NCI-H1436 (cell line): ENCODE data around the gene MGLL.
A peak's percentile ranks its signal among the peaks of the same experiment; 100 is the strongest.

ENCODE experiments used
- DNase-seq: peaks from one replicate; lab custom pipeline; 2025; lab: John Stamatoyannopoulos, UW

MGLL gene

DNA sequence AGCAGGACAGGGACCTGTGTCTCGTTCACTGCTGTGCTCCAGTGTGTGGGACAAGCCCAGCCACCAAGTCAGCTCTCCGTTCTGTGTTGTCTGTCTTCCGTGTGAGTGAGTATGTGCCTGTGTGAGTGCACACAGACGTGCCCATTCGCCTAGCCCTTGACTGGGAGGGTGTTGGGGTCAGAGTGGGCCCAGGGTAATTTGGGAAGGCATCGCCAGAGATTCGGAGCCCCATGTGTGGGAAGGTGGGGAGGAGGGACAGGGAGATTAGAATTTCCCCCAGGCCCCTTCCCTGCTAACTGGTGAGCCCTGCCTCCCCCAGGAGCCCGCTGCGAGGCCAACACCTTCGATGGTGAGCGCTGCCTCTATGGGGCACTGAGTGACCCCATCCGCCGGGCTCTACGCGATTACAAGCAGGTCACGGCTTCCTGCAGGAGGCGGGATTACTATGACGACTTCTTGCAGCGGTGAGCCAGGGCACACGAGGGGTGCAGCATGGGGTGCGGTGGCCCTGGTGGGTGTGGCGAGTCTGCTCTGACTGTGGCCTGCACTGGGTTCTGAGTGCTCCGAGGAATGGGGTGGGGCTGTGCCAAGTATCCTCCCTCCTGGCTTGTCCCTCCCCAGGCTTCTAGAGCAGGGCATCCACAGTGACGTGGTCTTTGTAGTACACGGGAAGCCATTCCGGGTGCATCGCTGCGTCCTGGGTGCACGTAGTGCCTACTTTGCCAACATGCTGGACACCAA is 146.5 kb downstream of the MGLL start:
- no peak for DNase-seq

DNA sequence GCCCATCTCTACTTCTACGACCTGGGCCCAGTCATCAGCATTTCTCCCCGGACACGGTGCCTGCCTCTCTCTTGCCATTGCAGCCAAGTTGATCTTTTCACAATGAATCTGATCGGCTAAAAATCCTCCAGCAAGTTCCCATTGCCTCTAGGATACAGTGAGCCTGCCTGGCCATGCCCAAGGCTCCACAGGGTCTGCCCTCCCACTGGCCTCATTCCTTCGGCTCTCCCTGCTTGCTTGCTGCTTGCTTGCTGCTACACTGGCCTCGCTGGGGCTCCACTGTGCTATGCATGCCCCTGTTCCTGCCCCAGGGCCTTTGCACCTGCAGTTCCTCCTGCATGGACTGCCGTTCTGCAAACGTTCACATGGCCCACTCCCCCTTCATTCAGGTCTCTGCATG is 147.5 kb downstream of the MGLL start:
- no peak for DNase-seq

DNA sequence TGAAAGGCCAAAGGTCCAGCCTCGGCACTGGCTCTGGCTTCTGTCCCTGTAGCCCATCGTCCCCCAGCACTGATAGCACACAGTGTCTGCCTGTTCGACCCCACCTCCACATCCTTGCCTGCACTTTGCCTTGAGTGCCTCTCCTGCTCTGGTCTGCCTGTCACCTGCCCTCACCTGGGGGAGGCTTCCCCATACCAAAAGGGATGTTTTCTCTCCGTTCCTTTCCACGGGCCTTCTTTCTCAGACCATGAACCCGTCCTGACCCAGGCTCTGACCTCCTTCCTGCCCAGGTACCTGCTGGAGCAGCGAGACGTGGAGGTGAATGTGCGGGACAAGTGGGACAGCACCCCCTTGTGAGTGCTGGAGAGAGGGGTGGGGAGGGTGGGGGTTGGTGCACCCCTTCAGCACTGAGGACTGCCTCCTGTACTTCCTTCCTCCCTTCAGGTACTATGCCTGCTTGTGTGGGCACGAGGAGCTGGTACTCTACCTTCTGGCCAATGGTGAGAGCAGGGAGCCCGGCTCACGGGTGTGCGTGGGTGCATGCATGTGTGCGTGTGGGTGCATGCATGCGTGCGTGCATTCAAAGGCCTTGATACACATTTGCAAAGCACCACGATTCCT is 148.1 kb downstream of the MGLL start:
- no peak for DNase-seq

DNA sequence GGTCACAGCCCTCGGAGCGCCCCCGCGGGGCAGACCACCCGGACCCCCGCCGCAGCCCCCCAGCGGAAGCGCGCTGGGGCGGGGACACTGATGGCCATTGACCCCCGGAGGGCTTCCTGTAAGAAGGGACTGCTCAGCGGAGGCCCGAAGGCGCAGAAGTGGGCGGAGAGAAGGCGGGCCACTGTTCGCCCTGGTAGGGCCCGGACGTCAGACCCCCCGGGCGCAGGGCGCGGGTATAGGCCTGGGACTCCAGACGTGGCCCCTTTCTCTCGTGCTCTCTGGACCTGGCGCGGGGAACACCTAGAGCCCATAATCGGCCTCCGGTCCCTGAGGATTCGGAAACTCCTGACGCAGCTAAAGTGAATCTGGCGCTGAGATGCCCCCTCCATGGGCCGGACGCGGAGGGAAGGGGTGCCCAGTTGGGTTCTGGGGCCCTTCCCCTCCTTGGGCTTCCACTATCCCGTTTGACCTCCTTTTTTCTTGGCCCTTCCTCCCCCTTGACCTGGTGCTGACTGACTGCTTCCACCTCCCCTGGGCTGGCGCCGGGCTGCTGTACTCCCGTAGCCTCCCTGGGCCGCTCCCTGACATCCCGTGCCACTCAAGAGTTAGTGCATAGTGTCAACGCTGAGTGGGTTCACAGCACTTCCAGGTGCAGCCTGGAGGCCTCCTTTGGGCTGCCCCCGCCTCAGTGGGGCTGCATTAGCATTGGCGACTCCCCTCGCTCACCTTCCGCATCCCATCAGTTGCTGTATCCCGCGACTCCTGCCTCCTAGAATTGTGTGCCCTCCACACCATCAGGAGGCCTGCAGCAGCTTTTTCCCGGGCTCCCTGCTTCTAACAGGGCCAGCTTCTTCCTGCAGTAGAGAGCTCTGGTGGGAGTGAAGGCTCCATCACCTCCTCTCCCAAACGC is 148.9 kb downstream of the MGLL start:
- DNase-seq: peak; percentile 51

DNA sequence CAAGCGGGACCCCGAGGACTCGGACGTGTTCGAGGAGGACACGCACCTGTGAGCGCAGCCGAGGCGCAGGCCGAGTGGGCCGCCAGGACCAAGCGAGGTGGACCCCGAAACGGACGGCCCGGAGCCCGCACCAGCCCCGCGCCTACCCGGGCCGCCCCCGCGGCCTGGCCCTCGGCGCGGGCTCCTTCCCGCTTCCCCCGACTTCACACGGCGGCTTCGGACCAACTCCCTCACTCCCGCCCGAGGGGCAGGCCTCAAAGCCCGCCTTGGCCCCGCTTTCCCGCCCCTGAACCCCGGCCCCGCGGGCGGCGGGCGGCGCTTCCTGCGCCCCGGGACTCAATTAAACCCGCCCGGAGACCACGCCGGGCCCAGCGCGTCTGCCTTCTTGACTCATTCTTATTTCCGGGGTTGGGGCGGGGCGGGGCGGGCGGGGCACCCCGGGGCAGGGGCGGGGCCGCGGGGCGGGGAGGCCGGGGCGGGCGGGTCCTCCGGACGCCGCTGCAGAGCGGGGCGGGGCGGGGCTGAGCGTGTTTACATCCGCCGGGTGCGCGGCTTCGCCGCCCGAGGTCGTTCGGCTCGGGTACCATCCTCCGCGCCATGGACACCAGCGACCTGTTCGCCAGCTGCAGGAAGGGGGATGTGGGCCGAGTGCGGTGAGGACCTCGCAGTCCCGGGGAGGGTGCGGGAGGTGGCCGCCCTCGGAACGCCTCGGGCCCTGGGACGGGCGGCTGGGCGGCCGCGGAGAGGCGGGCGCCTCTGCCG is 149.7 kb downstream of the MGLL start, which contains the start of gene ABTB1:
Gene ABTB1, plus strand, starts transcription at position 524 of the 762 bp plus-strand sequence. Its CDS starts 74 bp downstream, at position 598.
- peak; percentile 85 for DNase-seq

DNA sequence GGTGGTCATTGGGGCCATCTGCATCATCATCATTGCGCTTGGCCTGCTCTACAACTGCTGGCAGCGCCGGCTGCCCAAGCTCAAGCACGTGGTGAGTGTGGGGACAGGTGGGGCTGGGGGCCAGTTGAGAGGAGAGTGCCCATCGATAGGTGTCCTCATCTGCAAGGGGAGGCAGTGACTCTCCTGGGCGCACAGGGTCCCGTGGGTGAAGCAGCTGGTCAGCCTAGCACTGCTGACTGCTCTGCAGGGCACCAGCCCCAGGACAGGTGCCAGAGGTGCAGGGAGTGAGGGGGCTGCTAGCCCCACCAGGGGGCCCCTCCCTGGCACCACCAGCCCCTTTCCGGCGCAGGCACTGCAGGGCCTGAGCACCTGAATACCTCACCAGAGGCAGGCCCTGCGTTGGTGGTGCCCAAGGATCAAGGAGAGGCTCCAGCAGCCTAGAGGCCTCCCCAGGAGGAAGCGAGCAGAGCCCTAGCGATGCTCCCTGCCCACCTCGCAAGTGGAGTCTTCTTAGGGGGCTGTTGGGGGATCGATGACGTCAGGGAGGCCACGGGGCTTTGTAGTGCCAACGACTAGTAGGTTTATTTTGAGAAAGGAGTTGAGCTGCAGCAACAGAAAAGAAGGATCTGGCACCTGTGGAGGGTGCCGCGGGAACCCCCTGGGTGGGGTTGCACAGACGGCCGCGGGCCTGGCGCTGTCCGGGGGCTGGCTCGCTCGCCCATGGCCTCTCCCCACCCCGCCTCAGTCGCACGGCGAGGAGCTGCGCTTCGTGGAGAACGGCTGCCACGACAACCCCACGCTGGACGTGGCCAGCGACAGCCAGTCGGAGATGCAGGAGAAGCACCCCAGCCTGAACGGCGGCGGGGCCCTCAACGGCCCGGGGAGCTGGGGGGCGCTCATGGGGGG is 150.5 kb downstream of the MGLL start:
- no peak for DNase-seq

DNA sequence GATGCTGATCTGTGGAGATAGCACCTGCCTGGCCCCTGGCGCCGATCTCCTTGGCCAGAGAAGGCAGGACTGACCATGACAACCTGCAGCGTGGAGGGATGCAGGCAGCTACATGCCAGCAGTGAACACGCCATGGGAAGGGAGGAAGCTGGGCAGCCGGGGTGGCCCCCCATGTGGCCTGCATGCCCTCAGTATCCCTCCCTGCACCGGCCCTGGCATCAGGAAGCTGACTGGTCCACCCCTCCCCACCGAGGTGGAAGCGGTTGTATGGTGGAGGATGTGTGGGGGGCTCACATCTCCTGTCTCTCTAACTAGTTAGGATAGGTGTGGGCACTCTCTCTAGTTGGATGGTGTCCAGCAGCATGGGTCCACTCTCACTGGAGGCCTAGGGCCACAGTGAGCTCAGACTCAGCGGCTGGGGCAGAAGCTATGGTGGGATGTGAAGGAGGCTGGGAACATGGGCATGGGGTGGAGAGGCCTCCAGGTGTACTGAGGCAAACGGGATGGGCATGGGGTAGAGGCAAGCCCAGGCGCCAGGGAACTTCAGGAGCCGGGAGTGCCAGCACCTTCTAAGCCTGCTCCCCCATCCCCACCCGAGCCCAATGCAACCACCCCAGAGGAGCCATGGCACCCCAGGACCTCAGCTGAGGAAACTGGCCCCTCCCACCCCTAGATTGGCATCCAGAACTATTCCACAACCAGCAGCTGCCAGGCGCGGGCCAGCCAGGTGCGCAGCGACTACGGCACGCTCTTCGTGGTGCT is 151.4 kb downstream of the MGLL start:
- DNase-seq: no peak

DNA sequence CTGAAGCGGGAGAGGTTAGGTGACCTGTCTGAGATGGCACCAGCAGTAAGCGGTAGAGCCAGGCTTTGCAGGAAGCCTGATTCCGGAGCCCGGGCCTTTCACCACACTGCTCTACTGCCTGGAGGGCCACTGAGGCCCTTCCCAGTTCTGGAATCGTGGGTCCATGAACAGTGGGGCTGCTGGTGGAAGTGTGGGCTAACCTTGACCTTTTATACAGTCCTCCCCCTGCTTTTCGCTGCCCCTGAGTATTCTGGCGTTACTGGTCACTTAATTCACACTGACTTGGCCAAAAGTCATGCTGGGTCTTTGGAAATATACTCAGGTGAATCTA is 152.1 kb downstream of the MGLL start:
- no peak for DNase-seq

DNA sequence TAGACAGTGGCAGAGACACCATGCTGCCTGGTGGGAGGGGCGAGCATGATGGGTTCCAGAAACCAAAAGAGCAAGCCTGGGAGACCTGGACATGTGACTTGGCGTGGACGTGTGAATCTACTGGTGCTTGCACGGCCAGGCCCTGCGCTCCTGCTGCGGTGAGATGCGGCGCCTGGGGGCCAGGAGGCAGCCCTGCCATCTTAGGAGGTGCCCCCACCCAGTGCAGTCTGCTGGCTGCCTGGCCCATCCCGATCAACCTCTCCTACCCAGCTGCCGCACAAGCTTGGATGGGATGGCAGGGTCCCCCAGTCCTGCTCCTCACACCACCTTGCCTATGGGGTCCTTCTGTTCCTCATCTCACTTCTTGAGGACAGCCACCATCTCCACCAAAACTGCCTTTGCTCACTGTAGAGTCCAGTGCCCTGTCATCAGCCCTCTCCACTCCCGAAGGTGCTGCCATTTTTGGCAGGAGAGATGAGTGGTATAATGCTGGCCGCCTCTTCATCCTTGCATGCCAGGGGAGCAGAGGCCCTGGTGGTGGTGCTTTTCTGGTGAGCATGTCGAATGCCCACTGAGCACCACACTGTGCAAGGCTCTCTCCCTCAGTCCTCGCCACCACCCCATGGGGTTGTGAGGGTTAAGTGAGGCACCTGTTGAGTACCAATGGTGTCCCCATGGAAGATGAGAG is 152.6 kb downstream of the MGLL start:
- no peak for DNase-seq

DNA sequence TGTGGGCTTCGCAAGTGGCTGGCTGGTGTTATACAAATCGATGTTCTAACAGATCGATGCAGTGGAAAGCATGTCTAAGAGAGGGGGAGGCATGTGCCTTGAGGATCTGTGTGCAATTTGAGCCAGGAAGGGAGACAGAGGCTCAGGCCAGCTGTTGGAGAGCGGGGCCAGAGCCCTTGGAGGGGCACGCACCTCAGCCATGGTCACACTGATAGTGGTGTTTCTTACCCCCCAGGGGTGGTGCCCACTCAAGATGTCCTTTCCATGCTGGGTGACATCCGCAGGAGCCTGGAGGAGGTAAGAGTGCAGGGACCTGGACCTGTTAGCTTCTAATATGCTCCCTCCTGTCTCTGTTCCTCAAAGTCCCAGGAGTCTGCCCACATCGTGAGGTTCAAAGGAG is 153.4 kb downstream of the MGLL start:
- DNase-seq: no peak

DNA sequence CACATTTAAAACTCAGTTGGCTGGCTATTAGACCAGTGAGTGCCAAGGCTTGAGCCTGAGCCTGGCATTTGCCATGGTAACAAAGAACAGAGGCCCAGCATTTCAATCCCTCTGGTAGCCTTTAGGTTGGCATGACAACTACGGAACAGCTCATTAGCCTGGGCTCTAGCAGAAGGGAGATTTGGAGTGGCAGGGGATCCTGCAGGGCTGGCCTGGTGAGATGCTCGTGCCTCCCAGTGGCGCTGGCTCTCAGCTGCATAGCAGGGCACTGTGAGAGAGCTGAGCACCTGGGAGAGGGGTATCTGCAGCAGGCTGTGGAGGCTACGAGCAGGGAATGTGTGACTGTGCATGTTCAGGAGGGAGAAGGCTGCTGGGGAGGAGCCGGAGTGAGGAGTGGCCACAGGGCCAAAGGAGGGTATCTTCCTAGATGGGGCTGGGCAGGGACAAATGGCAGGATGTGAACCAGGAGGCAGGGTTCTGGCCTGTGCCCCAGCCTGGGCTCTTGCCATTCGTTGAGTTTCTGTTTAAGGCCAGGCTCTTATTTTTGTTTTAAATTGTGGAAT is 155.1 kb downstream of the MGLL start:
- no peak for DNase-seq

DNA sequence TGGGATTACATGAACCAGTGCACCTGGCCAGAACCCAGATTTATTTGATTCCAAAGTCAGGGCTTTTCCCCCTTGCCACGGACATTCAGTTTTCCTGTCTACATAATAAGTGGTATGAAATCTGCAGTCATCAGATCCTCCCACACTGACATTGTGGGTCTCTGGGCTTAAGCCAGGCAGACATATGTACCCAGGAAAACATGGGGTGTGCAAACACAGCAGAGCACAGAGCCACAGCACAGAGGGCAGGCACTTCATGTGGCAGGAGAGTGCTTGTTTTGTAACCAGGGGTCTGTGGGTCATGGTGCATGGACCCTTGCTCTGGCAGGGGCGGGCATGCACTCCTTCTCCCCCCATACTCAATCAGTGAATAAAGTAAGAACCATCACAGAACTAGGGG is 155.6 kb downstream of the MGLL start:
- DNase-seq: no peak

DNA sequence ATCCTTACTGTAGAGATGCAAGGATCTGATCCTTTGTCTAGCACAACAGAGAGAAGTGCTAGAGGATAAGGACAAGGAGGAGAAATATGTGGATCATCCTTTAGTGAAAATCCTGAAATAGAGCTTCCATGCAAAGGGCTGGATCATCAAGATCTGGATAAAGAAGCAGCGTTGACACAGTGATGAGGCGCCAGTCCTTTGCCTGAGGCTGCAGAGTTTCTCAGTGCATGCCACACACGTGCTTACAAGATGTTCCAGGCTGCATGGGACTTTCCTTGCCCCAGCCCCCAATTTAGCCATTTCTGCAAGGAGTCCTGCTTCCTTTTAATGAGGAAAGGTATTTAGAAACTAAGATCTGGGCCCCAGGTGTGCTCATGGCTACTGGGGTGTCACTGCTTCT is 156.7 kb downstream of the MGLL start:
- no peak for DNase-seq

DNA sequence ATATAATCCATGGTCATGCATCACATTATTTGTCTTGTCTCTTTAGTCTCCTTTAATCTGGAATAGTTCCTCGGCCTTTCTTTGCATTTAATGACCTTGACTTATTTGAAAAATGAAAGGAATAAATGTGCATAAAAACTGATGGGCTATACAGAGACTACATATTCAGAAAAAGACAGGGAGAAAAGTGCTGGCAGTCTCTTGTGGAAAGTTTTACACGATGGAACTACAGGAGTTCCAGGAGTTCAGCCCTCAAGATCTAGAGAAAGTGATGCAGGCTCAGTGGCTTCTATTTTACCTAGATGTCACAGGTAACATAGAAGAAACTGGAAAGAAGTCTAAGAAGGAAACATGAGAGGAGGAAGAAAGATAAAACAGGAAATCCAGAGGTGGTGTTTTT is 157.2 kb downstream of the MGLL start:
- DNase-seq: no peak

DNA sequence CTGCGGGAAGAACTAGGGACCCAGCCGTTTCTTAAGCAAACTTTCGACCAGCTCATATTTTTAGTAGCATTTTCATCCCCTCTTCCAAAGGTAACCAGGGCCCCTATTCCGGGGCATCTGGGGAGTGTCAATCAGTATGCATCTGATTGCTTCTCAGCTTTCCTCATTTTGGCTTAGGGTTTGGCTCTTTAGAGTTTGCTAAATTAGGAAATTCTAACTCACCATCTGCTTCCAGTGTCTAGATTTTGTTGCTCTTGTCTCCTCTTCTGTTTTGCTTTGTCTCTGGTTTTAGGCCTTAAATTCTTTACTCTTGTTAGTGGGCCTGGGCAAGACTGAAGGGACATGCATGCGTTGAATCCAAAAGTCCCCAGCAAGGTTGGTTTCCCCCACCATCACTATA is 159.2 kb downstream of the MGLL start:
- DNase-seq: no peak

DNA sequence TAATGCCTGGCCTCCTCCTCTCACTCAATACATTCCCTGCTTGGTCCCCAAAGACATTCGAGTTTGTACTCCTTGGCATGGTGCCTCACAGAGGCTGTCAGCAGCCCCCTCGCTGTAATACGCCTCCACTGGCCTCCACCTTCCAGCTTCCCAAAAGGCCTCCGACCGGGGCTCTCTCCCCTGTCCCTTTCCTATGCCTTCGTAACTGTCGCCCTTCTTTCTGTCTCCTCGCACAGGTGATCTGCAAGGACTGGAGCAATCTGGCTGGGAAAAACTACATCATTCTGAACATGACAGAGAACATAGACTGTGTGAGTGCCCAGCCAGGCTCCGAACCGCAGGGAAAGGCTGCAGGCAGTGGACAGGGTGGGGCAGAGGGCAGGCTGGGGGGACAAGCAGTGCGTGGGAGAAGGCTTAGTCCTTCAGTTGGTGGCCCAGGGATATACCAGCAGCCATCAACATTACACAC is 160.3 kb downstream of the MGLL start:
- DNase-seq: no peak

DNA sequence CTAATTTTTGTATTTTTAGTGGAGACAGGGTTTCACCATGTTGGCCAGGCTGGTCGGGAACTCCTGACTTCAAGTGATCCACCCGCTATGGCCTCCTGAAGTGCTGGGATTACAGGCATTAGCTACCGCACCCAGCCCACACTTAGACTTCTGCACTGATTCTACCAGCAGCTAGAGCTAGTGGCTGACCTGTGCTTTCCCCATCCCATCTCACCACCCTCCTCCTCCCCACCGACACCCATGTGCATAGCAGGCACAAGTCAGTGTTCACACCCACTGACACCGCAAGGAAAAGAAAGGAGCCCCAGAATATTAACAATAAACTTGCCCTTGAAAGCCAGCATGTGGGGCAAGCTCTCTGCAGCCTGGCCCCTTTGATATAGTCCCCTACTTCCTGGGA is 160.7 kb downstream of the MGLL start:
- DNase-seq: no peak

DNA sequence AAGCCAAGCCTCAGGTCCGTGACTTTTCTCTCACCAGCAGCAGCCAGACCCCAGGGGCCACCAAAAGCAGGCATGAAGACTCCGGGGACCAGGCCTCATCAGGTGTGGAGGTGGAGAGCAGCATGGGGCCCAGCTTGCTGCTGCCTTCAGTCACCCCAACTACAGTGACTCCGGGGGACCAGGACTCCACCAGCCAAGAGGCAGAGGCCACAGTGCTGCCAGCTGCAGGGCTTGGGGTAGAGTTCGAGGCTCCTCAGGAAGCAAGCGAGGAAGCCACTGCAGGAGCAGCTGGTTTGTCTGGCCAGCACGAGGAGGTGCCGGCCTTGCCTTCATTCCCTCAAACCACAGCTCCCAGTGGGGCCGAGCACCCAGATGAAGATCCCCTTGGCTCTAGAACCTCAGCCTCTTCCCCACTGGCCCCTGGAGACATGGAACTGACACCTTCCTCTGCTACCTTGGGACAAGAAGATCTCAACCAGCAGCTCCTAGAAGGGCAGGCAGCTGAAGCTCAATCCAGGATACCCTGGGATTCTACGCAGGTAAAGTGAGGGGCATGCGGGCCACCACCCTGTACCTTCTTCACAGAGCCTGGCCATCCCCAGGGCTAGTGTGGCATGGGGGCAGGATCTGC is 161.6 kb downstream of the MGLL start:
- DNase-seq: no peak

DNA sequence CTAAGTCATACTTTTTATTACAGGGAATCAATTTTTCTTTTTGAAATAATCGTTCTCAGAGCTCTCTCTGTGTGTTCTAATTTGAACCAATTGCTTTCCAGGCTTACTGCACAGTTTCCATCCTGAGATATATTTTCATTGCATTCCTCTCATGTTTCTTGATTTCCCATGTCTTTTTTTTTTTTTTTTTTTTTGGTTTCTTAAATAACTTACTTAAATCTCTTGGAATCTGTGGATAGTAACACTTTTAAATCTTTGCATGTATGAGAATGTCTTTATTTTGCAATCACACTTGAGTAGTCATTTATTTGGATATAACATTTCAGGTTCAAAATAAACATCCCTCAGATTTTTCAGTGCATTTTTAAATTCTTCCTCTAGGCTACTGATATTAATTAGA is 164.1 kb downstream of the MGLL start:
- DNase-seq: no peak
